Loucy (cell line): ENCODE data around the gene GNAI3.

Experiments
- EZH2phosphoT487 ChIP-seq: fragments of 200-600 bp; IDR thresholded peaks from 2 replicates; pipeline ENCODE4 v1.6.1; 2018; ENCODE audit warnings: antibody characterized with exemption, mild to moderate bottlenecking, moderate library complexity, borderline replicate concordance
- TF ChIP-seq, protein P1 (sequence below): fragments of 200-600 bp; sonication (generic); conservative IDR thresholded peaks from 2 replicates; pipeline ENCODE4 v1.5.1; 2014; ENCODE audit warnings: mild to moderate bottlenecking, antibody characterized with exemption, low read length

DNA sequence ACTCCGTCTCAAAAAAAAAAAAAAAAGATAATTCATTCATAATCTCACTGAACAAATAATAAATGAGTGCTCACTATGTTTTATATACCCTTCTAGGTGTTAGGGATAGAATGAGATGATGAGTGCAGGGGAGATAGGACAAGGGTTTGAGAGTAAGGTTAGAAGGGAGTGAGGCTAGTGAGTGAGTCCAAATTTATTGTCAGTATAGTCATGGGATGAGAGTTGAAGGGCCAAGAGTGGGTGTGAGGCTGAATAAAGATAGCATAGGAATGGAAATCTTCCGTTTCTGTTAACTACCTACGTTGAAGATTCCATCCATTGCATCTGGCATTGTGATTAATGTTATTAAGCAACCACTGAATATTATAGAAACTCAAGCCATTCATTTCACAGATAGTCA is 16.8 kb downstream of the GNAI3 start:
- TF ChIP-seq, protein P1, sequence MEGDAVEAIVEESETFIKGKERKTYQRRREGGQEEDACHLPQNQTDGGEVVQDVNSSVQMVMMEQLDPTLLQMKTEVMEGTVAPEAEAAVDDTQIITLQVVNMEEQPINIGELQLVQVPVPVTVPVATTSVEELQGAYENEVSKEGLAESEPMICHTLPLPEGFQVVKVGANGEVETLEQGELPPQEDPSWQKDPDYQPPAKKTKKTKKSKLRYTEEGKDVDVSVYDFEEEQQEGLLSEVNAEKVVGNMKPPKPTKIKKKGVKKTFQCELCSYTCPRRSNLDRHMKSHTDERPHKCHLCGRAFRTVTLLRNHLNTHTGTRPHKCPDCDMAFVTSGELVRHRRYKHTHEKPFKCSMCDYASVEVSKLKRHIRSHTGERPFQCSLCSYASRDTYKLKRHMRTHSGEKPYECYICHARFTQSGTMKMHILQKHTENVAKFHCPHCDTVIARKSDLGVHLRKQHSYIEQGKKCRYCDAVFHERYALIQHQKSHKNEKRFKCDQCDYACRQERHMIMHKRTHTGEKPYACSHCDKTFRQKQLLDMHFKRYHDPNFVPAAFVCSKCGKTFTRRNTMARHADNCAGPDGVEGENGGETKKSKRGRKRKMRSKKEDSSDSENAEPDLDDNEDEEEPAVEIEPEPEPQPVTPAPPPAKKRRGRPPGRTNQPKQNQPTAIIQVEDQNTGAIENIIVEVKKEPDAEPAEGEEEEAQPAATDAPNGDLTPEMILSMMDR: no peak
- TF ChIP-seq EZH2phosphoT487: no peak
